IMR-90 (cell line): ENCODE data around the gene TVP23C. TPM values are rescaled to one million over a fixed set of nuclear protein-coding genes. Genes with fewer than 3 reads are reported as not detected.
A peak's percentile ranks its signal among the peaks of the same experiment; 100 is the strongest.

ENCODE experiments used
- ATAC-seq: fragments of 200-7000 bp; cut with Tn5 transposase; 2 replicates; pipeline ENCODE4 v1.9.1; 2020; ENCODE audit warnings: low read depth, mild to moderate bottlenecking, moderate library complexity
- BruUV-seq: library from RNA; stranded (reverse); fragments of 400-500 nt; replicated peaks from 2 replicates; lab custom pipeline; 2021; lab: Mats Ljungman, UMichigan
- CTCF ChIA-PET: fragments of 300-600 bp; formaldehyde crosslinking; extraction: SDS; loops from one replicate; lab custom pipeline; 2021; ENCODE audit warnings: antibody characterized with exemption; lab: Yijun Ruan, JAX
- POLR2A ChIA-PET: fragments of 300-600 bp; sonication (Branson Sonifier 250); formaldehyde crosslinking; loops from one replicate; lab custom pipeline; 2022; ENCODE audit warnings: antibody characterized with exemption; ENCODE audit not compliant: unreplicated experiment; lab: Charles Lee
- DNase-seq: peaks from one replicate; pipeline ENCODE4 v3.0.0; 2013
- H2AFZ ChIP-seq: replicated peaks from 2 replicates; pipeline ENCODE3; 2013; ENCODE audit warnings: low read length, mild to moderate bottlenecking; ENCODE audit not compliant: poor library complexity
- H2AK5ac ChIP-seq: 2 replicates; pipeline ENCODE4 v1.6.1; 2013; ENCODE audit warnings: low read depth, low read length, inconsistent platforms
- H2AK9ac ChIP-seq: replicated peaks from 2 replicates; pipeline ENCODE3; 2013; ENCODE audit warnings: mild to moderate bottlenecking, low read depth, low read length, moderate library complexity; ENCODE audit not compliant: poor library complexity
- H2BK120ac ChIP-seq: 2 replicates; pipeline ENCODE4 v1.6.1; 2013; ENCODE audit warnings: low read depth, low read length, inconsistent platforms
- H2BK15ac ChIP-seq: 3 replicates; pipeline ENCODE4 v1.6.1; 2013; ENCODE audit warnings: low read depth, low read length, inconsistent platforms
- H2BK20ac ChIP-seq: 2 replicates; pipeline ENCODE4 v1.6.1; 2013; ENCODE audit warnings: low read depth, mild to moderate bottlenecking, inconsistent platforms, low read length, moderate library complexity
- H2BK5ac ChIP-seq: 2 replicates; pipeline ENCODE4 v1.6.1; 2013; ENCODE audit warnings: mild to moderate bottlenecking, low read depth, low read length, inconsistent platforms; ENCODE audit not compliant: poor library complexity, severe bottlenecking
- H3K14ac ChIP-seq: replicated peaks from 2 replicates; pipeline ENCODE4 v1.6.1; 2013; ENCODE audit warnings: low read depth, low read length, inconsistent platforms
- H3K18ac ChIP-seq: 2 replicates; pipeline ENCODE4 v1.6.1; 2013; ENCODE audit warnings: low read depth, low read length, control low read depth
- H3K23ac ChIP-seq: 2 replicates; pipeline ENCODE4 v1.6.1; 2013; ENCODE audit warnings: low read depth, low read length, inconsistent platforms
- H3K27ac ChIP-seq: 2 replicates; pipeline ENCODE4 v1.5.1; 2013; ENCODE audit warnings: mild to moderate bottlenecking, control low read depth, low read length; ENCODE audit not compliant: insufficient read depth
- H3K27me3 ChIP-seq: 2 replicates; pipeline ENCODE4 v1.6.1; 2013; ENCODE audit warnings: low read length; ENCODE audit not compliant: control insufficient read depth, insufficient read depth
- H3K36me3 ChIP-seq: 2 replicates; pipeline ENCODE4 v1.6.1; 2013; ENCODE audit warnings: low read length, mixed read lengths; ENCODE audit not compliant: control insufficient read depth, insufficient read depth
- H3K4ac ChIP-seq: 2 replicates; pipeline ENCODE4 v1.6.1; 2013; ENCODE audit warnings: low read depth, low read length, inconsistent platforms
- H3K4me1 ChIP-seq: 2 replicates; pipeline ENCODE4 v1.6.1; 2013; ENCODE audit warnings: low read length, mixed read lengths; ENCODE audit not compliant: control insufficient read depth, insufficient read depth
- H3K4me2 ChIP-seq: 2 replicates; pipeline ENCODE4 v1.6.1; 2013; ENCODE audit warnings: low read depth, mild to moderate bottlenecking, control low read depth, low read length, moderate library complexity
- H3K4me3 ChIP-seq: 2 replicates; pipeline ENCODE4 v1.5.1; 2013; ENCODE audit warnings: low read depth, mild to moderate bottlenecking, control low read depth, low read length, moderate library complexity; ENCODE audit not compliant: insufficient read depth
- H3K56ac ChIP-seq: 2 replicates; pipeline ENCODE4 v1.6.1; 2013; ENCODE audit warnings: low read length, inconsistent platforms; ENCODE audit not compliant: insufficient read depth; ENCODE audit errors: extremely low read depth
- H3K79me1 ChIP-seq, 2 experiments: 2 replicates each; pipeline ENCODE4 v1.6.1; 2013; ENCODE audit warnings: low read length in 2 of 2, inconsistent platforms in 1 of 2, low read depth in 1 of 2
- H3K9ac ChIP-seq: 2 replicates; pipeline ENCODE4 v1.6.1; 2013; ENCODE audit warnings: low read depth, low read length, control low read depth
- H3K9me1 ChIP-seq: 2 replicates; pipeline ENCODE4 v1.6.1; 2013; ENCODE audit warnings: low read length, inconsistent platforms; ENCODE audit not compliant: insufficient read depth
- H3K9me3 ChIP-seq: 2 replicates; pipeline ENCODE4 v1.6.1; 2013; ENCODE audit warnings: low read length; ENCODE audit not compliant: control insufficient read depth, insufficient read depth
- H4K20me1 ChIP-seq: 2 replicates; pipeline ENCODE4 v1.6.1; 2013; ENCODE audit warnings: low read length, inconsistent platforms; ENCODE audit not compliant: insufficient read depth
- H4K5ac ChIP-seq: 2 replicates; pipeline ENCODE4 v1.6.1; 2013; ENCODE audit warnings: mild to moderate bottlenecking, low read depth, low read length, control low read depth
- H4K8ac ChIP-seq, 2 experiments: 2 replicates each; pipeline ENCODE4 v1.6.1; 2013; ENCODE audit warnings: low read depth in 2 of 2, low read length in 2 of 2, control low read depth in 1 of 2, inconsistent platforms in 1 of 2
- H4K91ac ChIP-seq: 2 replicates; pipeline ENCODE4 v1.6.1; 2013; ENCODE audit warnings: low read depth, low read length, inconsistent platforms; ENCODE audit not compliant: insufficient read depth
- BHLHE40 ChIP-seq: fragments of 150-350 bp; IDR thresholded peaks from 2 replicates; pipeline ENCODE4 v1.6.1; 2016; ENCODE audit warnings: mild to moderate bottlenecking, low read depth, low read length
- CEBPB ChIP-seq: IDR thresholded peaks from 2 replicates; pipeline ENCODE4 v1.6.1; 2012; ENCODE audit warnings: low read depth, low read length, improper control_type of control experiment
- FOS ChIP-seq: fragments of 150-350 bp; IDR thresholded peaks from 2 replicates; pipeline ENCODE4 v1.6.1; 2016; ENCODE audit warnings: low read depth, low read length
- MXI1 ChIP-seq: IDR thresholded peaks from 2 replicates; pipeline ENCODE4 v1.6.1; 2012; ENCODE audit warnings: low read depth, mild to moderate bottlenecking, low read length, moderate library complexity, borderline replicate concordance
- NFE2L2 ChIP-seq: fragments of 150-350 bp; IDR thresholded peaks from 2 replicates; pipeline ENCODE4 v1.6.1; 2016; ENCODE audit warnings: low read depth, mild to moderate bottlenecking, low read length
- POLR2A ChIP-seq: IDR thresholded peaks from 2 replicates; pipeline ENCODE4 v1.6.1; 2012; ENCODE audit warnings: mild to moderate bottlenecking, low read depth, low read length
- RAD21 ChIP-seq: IDR thresholded peaks from 2 replicates; pipeline ENCODE4 v1.6.1; 2012; ENCODE audit warnings: low read length, improper control_type of control experiment
- RCOR1 ChIP-seq: IDR thresholded peaks from 2 replicates; pipeline ENCODE4 v1.6.1; 2012; ENCODE audit warnings: mild to moderate bottlenecking, low read length, improper control_type of control experiment; ENCODE audit not compliant: insufficient replicate concordance
- USF2 ChIP-seq: fragments of 150-350 bp; IDR thresholded peaks from 2 replicates; pipeline ENCODE4 v1.6.1; 2017; ENCODE audit warnings: mild to moderate bottlenecking, antibody characterized with exemption, low read length, low read depth
- WGBS, 2 experiments: methylation state at CpG; one replicate each; pipeline versions ENCODE4 v1.1.5 to v1.1.7; 2013; ENCODE audit warnings: missing lambda C conversion rate in 2 of 2; ENCODE audit not compliant: insufficient read length in 1 of 2; ENCODE audit errors: extremely low coverage in 2 of 2; 5-methylcytosine and 5-hydroxymethylcytosine counted together
- dilution Hi-C: fragments of 300-500 bp; cut with HindIII; formaldehyde crosslinking; loops from one replicate; pipeline ENCODE4 v1.14.3; 2018; ENCODE audit warnings: low sequenced_read_pairs; ENCODE audit not compliant: unreplicated experiment
- in situ Hi-C: fragments of 300-500 bp; cut with MboI; formaldehyde crosslinking; loops from 3 replicates; pipeline ENCODE4 v1.14.3; 2019; ENCODE audit warnings: low sequenced_read_pairs, inconsistent platforms, mixed read lengths
- intact Hi-C: fragments of 100-400 bp; cut with micrococcal nuclease; formaldehyde crosslinking; loops from 2 replicates; pipeline ENCODE4 v1.10.0; 2022
- polyA plus RNA-seq, 3 experiments: library from polyadenylated mRNA; depleted of rRNA; stranded (reverse); fragments of >200 nt; gene quantifications; 2 replicates each; pipeline ENCODE4 v1.2.3, GENCODE V29; 2012; ENCODE audit warnings: low replicate concordance in 1 of 3
- total RNA-seq: library from RNA; depleted of rRNA; stranded (reverse); fragments of >200 nt; gene quantifications from 2 replicates; pipeline ENCODE4 v1.2.3, GENCODE V29; 2012
- TF ChIP-seq, protein P1 (sequence below): fragments of 150-350 bp; IDR thresholded peaks from 2 replicates; pipeline ENCODE4 v1.6.1; 2016; ENCODE audit warnings: low read depth, mild to moderate bottlenecking, low read length, moderate library complexity, borderline replicate concordance

TVP23C gene
- total and polyA plus RNA-seq, 2 of the 4 experiments (the other 2 are of a cell fraction) = 7.5 to 12.0 TPM

- peaks cover 6% of the 10 kb centered on the region; the same call in 1 of the 2 replicates for H4K20me1 ChIP-seq
- H3K4me1 ChIP-seq = peaks cover 16% of the 10 kb centered on the region
- BruUV-seq = no TSS peak
- no peak overlapping the region for H4K5ac ChIP-seq
- peaks cover 24% of the 10 kb centered on the region for H3K9me1 ChIP-seq
- no peak overlapping the region for H2BK15ac ChIP-seq
- H3K4me3 ChIP-seq = no peak overlapping the region
- H2AK5ac ChIP-seq = peak overlapping the region; percentile 99
- H3K9me3 ChIP-seq = no peaks in the 10 kb centered on the region
- no CpG with 5 or more reads among the region's 6 CpGs for WGBS, 2 experiments
- peaks cover 2 to 8% of the 10 kb centered on the region in 2 experiments; a peak in 1 of 4 replicates for H3K79me1 ChIP-seq
- intact Hi-C loops (no loop called here), in situ Hi-C loops (no loop called here), dilution Hi-C loops (no loop called here)
- H2AFZ ChIP-seq = no peak overlapping the region
- no peak overlapping the region for H4K91ac ChIP-seq
- ChIA-PET POLR2A (no interaction called here), CTCF (no interaction called here)
- no peak overlapping the region for H3K9ac ChIP-seq
- no peaks in the 10 kb centered on the region for H3K36me3 ChIP-seq
- no peak overlapping the region for H2AK9ac ChIP-seq
- H3K4me2 ChIP-seq = no peak overlapping the region
- no peak overlapping the region for H3K14ac ChIP-seq
- H3K27ac ChIP-seq = no peak overlapping the region
- no peak overlapping the region for H2BK20ac ChIP-seq
- no peak overlapping the region for H3K23ac ChIP-seq
- no peak overlapping the region for H3K18ac ChIP-seq
- no peak overlapping the region for H2BK120ac ChIP-seq
- H3K4ac ChIP-seq = no peak overlapping the region
- TF ChIP-seq FOS = no peak
- no peak for TF ChIP-seq BHLHE40
- no peak for TF ChIP-seq RCOR1
- no peak for TF ChIP-seq NFE2L2
- no peak for TF ChIP-seq POLR2A
- TF ChIP-seq CEBPB = no peak
- TF ChIP-seq RAD21 = no peak
- TF ChIP-seq, protein P1, sequence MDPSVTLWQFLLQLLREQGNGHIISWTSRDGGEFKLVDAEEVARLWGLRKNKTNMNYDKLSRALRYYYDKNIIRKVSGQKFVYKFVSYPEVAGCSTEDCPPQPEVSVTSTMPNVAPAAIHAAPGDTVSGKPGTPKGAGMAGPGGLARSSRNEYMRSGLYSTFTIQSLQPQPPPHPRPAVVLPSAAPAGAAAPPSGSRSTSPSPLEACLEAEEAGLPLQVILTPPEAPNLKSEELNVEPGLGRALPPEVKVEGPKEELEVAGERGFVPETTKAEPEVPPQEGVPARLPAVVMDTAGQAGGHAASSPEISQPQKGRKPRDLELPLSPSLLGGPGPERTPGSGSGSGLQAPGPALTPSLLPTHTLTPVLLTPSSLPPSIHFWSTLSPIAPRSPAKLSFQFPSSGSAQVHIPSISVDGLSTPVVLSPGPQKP = no peak
- no peak for TF ChIP-seq MXI1
- TF ChIP-seq USF2 = no peak
- no peak overlapping the region for H3K56ac ChIP-seq
- DNase-seq (no peak), ATAC-seq (no peak)
- no peak overlapping the region for H4K8ac ChIP-seq
- no peaks in the 10 kb centered on the region for H3K27me3 ChIP-seq
- H2BK5ac ChIP-seq = no peak overlapping the region
These were observed 97.2 kb downstream of the TVP23C start for GRCh38 chr17:15466131-15466530.
